Cortex of kidney (tissue), 1 donor: ENCODE measurements around the gene EFTUD2.

Experiments
- DNase-seq: peaks from one replicate; lab custom pipeline; 2025; lab: John Stamatoyannopoulos, UW

The EFTUD2 gene

GRCh38 chr17:44925731-44926697 lies 26.8 kb upstream of the EFTUD2 start:
- DNase-seq, result no peak

GRCh38 chr17:44924107-44924544 lies 24.9 kb upstream of the EFTUD2 start:
- DNase-seq, result no peak

GRCh38 chr17:44922746-44923470 lies 23.7 kb upstream of the EFTUD2 start:
- no peak for DNase-seq

- no peak for DNase-seq
These were observed 22.9 kb upstream of the EFTUD2 start for GRCh38 chr17:44922136-44922535.

GRCh38 chr17:44921122-44921882 lies 22.1 kb upstream of the EFTUD2 start:
- no peak for DNase-seq

- no peak for DNase-seq
These were observed 21.3 kb upstream of the EFTUD2 start for GRCh38 chr17:44920565-44920940.

GRCh38 chr17:44919885-44920564 lies 20.8 kb upstream of the EFTUD2 start:
- no peak for DNase-seq

- DNase-seq, result no peak
These were observed 20.2 kb upstream of the EFTUD2 start for GRCh38 chr17:44919411-44919810.

- DNase-seq, result no peak
These were observed 18.8 kb upstream of the EFTUD2 start for GRCh38 chr17:44918006-44918405.

GRCh38 chr17:44917456-44917855 lies 18.2 kb upstream of the EFTUD2 start:
- no peak for DNase-seq

GRCh38 chr17:44916781-44917241 lies 17.6 kb upstream of the EFTUD2 start:
- no peak for DNase-seq

GRCh38 chr17:44915862-44916780 lies 16.9 kb upstream of the EFTUD2 start:
- no peak for DNase-seq

- DNase-seq, result no peak
These were observed 16.1 kb upstream of the EFTUD2 start, which contains the start of gene GFAP for GRCh38 chr17:44915321-44915726. Gene GFAP, minus strand, starts transcription at chr17:44915500. Its CDS starts 14 bp downstream, at chr17:44915486.

GRCh38 chr17:44914698-44915271 lies 15.5 kb upstream of the EFTUD2 start:
- DNase-seq, result no peak

- no peak for DNase-seq
These were observed 14.9 kb upstream of the EFTUD2 start for GRCh38 chr17:44914148-44914547.

- DNase-seq, result no peak
These were observed 14.4 kb upstream of the EFTUD2 start for GRCh38 chr17:44913676-44914075.

- no peak for DNase-seq
These were observed 13.7 kb upstream of the EFTUD2 start for GRCh38 chr17:44912763-44913544.

GRCh38 chr17:44911133-44912001 lies 12.1 kb upstream of the EFTUD2 start:
- no peak for DNase-seq
